GM18508 (cell line): ENCODE data around the gene SRPK2.
A peak's percentile ranks its signal among the peaks of the same experiment; 100 is the strongest.
"Not testable (repeated sequence)": the region's sequence is repeated elsewhere in the genome, so short reads cannot be mapped to it uniquely, and the experiment has no call there.

Experiments used
- ATAC-seq: cut with Tn5 transposase; IDR thresholded peaks from one replicate; pipeline ENCODE4 v1.9.1; 2021; ENCODE audit warnings: moderate number of reproducible peaks; ENCODE audit not compliant: insufficient read depth, unreplicated experiment

Gene SRPK2

DNA sequence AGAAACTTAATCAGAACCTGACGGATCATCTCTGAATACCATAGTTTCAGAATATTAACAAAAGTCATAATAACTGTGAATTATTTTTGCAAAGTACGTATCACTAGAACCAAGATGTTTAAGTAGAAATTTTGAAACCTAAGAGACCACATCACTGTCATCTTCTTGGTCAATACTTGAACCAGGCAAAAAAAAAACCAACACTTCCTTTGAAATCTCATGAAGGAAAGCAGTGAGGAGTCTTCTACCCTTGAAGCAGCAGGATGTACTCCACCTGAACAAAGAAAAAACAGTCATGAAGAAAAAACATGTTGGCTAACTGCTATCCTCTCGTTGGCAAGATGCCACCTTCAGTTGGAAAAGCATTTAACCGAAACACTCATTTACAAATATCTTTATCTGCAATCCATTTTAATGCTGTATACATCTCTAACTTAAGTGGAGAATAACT, 82.4 kb downstream of the SRPK2 start:
- ATAC-seq = no peak

DNA sequence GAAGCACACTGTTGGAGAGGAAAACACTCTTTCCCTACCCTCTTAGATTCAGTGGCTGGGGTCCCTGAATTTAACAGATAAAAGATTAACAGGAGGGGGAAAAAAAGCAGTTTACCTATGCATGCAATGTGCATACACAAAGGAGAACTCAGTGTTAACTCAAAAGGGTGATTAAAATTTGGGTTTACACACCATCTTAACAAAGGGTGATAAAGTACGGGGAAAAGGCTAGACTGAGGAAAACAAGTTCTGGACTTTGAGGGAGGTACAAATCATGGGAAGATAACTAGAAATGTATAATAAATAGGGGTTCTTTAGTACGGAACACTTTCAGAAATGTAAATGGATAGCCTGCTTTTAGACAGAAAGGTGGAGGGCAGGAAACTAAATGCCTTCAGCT, 83.1 kb downstream of the SRPK2 start:
- ATAC-seq = no peak

- peak; percentile 48 for ATAC-seq
Measured at GRCh38 chr7:105304040-105304895, 84.5 kb downstream of the SRPK2 start.

- not testable (repeated sequence) for ATAC-seq
Measured at GRCh38 chr7:105300587-105300986, 88.1 kb downstream of the SRPK2 start.

DNA sequence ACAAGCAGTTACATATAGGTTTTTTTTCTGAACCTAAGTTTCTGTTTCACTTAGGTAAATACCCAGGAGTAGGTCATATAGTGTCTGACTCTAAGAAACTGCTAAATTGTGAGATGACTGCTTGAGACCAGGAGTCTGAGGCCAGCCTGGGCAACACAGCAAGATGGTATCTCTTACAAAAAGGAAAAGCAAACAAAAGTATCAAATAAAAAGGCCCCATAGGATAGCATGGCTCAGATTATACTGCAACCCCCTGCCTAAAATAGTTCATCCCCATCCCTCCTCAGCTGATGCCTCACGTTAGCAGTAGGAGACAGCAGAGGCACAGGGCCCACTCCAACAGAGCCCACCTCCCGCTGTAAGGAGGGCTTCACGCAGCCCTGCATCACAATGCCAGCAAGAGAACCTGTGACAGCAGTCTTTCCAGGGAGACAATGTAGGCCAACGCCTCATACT, 90.3 kb downstream of the SRPK2 start:
- peak; percentile 84 for ATAC-seq

DNA sequence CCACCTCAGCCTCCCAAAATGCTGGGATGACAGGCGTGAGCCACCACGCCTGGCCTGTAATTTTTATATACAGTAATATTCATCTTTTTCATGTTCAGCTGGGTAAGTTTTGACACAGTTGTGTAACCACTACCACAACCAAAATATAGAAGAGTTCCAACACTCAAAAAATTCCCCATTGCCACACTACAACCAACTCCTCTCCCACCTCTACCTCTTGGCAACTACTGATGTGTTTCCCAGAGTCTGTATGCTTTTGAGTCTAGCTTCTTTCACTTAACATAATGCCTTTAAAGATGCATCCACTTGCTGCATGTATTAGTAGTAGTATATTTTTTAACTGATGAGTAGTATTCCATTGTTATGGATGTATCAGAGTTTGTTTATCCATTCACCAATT, 90.7 kb downstream of the SRPK2 start:
- peak; percentile 35 for ATAC-seq

DNA sequence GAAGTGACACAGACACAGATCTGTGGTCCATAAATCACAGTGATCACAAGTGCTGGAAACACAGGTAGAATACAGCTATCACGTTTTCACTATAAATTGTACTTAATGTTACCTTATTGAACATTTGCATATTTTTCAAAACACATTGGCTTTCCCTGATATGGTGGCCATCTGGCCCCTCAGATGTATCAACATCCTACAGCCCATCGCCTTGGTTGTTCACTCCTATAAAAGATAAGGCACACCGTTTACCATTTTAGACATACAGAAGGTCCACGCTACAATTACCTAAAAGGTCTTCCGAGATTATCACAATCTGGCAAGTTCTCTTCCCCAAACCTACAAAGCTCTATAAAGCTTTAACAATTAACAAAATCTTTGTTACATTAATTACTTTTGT, 91.4 kb downstream of the SRPK2 start:
- ATAC-seq = no peak

DNA sequence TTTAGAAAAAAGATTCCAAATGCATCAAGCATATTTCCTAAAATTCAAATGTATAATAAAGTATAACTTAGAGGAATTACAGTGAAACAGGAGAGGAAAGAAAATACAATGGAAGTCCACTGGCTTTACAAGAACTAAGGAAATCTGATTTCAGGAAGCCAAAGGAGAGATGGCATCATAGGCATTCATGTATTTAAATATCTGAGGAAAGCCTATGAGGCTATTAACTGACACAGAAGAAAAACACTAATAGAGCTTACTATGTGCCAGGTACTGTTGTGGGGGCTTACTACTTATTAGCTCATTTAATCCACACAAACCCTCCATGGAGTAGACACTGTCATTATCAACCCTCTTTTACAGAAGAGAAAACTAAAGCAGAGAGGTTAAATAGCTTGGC, 92.2 kb downstream of the SRPK2 start:
- ATAC-seq = no peak

- ATAC-seq = no peak
Measured at GRCh38 chr7:105295596-105296352, 92.9 kb downstream of the SRPK2 start.

DNA sequence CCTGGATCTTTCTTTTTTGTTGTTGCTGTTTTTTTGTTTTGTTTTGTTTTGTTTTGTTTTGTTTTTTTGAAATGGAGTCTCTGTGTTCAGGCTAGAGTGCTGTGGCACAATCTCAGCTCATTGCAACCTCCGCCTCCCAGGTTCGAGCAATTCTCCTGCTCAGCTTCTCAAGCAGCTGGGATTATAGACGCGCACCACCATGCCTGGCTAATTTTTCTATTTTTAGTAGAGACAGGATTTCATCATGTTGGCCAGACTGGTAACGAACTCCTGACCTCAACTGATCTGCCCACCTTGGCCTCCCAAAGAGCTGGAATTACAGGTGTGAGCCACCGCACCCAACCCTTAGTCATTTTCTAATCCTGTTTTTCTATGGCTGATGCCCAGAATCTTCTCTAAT, 94.2 kb downstream of the SRPK2 start:
- not testable (repeated sequence) for ATAC-seq

DNA sequence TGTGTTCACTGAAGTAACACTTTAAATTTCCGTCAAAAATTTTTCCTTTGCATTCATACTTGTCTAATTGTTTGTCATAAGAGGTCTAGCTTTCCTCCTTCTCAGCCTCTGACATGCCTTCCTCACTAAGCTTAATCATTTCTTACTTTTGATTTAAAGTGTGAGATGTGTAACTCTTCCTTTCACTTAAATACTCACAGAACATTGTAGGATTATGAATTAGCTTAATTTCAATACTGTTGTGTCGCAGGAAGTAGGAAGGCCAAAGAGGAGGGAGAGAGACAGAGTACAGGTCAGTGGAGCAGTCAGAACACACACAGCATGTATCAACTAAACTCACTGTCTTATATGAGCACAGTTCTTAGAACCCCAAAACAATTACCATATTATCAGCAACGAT, 99.0 kb downstream of the SRPK2 start:
- ATAC-seq = no peak

DNA sequence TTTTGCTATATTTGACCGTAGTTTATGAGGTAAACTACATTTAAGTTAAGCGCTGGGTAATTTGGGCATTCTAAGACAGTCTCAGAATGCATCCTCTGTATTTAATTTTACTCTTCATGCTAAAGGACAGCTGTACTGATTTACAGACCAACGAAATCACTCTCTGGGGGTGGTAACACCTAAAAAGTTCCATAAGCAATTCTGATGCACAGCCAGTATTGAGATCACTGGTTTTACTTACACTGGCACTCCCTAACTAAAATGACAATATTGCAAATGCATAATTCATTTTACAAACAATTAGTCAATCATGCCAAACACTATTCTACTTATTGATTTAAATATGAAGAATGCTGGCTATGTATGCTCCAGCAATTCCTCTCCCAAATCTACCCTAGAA, 102.3 kb downstream of the SRPK2 start:
- no peak for ATAC-seq

DNA sequence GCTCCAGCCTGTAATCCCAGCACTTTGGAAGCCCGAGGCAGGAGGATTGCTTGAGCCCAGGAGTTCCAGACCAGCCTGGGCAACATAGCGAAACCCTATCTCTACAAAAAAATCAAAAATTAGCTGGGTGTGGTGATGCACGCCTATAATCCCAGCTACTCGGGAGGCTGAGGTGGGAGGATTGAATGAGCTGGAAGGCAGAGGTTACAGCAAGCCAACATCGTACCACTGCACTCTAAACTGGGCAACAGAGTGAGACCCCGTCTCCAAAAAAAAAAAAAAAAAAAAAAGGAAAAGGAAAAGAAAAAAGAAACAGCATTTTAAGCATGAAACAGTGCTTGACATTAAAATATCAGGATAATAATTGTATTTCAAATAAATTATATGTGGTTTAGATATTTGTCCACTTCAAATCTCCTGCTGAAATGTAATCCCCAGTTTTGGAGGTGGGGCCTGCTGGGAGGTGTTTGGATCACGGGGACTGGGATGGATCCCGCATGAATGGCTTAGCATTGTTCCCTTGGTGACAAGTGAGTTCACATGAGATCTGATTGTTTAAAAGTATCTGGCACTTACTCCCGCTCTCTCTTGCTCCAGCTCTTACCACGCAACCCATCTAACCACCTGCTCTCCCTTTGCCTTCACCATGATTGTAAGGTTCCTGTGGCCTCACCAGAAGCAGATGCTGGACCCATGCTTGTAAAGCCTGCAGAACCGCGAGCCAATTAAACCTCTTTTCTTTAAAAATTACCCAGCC, 103.4 kb downstream of the SRPK2 start:
- ATAC-seq = no peak

GRCh38 chr7:105284014-105284413, 104.7 kb downstream of the SRPK2 start:
- ATAC-seq = no peak

DNA sequence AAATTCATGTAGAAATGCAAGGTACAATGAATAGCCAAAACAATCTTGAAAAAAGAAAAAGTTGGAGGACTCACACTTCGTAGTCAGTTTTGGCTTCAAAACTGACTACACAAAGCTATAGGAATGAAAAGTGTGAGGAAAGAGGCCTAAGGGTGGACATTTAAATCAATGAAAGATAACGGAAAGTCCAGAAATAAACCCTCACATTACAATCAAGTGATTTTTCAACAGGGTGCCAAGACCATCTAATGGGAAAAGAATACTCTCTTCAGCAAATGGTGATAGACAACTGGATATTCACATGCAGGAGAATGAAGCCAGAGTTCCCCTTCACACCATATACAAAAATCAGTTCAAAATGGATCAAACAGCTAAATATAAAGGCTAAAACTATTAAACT, 106.8 kb downstream of the SRPK2 start:
- ATAC-seq = no peak

DNA sequence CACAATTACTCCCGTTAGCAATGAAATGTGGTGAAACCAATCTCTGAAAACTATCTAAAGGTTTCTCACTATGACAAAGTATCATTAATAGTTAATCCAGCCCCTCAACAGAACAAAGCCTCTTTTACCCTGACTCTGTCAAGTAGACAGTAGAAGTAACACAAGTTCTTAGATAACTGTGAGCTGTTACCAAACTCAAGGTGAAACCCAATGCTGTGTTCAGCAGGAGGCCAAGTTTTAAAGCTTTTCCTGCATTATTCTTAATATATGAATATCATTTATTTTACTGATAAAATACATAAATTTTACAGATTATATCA, 109.1 kb downstream of the SRPK2 start:
- ATAC-seq = peak; percentile 79

DNA sequence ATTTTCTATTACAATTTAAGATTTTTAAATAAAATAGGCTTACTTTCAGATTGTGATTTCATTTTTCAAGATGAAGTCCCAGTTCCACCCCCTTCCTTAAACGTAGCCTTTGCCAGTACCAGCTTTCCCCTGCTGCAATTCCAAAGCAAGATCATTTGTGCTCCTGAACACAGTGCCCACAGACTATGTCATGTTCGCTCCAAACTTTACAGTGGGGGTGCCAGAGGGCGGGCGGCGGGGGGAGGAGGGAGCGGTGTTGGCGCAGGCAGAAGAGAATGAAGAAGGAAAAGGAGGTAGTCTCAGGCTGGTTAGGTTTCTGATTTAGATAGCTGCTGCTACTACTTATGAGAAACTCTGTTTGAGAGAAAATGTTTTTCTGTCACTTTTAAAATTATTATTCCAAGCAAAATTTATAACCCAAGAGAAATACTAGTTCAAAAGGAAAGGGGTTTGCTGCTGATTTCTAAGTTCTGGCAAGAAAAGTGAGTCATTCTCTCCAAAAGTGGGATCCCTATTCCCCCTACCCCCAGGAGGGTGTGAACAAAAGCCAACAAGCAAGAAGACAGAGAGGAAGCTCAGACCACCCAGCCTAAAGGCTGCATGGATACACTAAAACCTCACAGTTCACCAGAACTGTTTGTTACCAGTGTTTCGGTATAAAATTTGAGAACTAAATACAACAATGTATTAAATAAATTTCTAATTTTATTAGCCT, 109.6 kb downstream of the SRPK2 start:
- peak; percentile 39 for ATAC-seq

DNA sequence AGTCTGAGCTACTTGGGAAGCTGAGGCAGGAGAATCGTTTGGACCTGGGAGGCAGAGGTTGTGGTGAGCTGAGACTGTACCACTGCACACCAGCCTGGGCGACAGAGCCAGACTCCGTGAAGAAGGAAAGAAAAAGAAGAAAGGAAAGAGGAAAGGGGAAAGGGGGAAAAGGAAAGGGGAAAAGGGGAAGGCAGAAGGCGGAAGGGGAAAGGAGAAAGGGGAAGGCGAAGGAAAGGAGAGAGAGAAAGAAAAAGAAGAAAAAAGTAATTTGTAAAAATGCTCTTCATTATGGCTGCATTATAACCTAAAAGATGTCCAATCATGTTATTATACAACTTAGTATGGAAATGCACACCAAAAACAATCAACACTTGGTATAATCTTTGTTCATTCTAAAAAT, 110.2 kb downstream of the SRPK2 start:
- no peak for ATAC-seq

GRCh38 chr7:105277341-105277740, 111.4 kb downstream of the SRPK2 start:
- peak; percentile 48 for ATAC-seq

DNA sequence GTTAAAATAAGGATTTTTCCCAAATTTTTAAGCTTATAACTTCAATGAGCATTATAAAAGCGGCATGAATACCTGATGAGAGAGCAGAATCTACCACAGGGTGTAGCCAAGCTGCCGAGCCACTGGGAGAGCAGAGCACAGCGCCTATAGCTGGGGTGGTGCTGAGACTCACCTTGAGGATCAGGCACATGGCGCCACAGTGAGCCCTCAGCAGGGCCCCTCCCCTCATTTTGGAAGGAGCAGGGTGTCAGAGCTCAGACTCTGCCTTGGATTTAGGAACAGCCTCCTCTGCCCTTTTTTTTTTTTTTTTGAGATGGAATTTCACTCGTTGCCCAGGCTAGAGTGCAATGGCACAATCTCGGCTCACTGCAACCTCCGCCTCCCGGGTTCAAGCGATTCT, 118.6 kb downstream of the SRPK2 start:
- ATAC-seq = no peak
